HG03097 (cell line): Measurements from ENCODE around the gene DTNBP1.

Experiments used
- ATAC-seq: cut with Tn5 transposase; IDR thresholded peaks from one replicate; pipeline ENCODE4 v1.9.1; 2021; ENCODE audit not compliant: unreplicated experiment, low FRiP score

DTNBP1 gene

DNA sequence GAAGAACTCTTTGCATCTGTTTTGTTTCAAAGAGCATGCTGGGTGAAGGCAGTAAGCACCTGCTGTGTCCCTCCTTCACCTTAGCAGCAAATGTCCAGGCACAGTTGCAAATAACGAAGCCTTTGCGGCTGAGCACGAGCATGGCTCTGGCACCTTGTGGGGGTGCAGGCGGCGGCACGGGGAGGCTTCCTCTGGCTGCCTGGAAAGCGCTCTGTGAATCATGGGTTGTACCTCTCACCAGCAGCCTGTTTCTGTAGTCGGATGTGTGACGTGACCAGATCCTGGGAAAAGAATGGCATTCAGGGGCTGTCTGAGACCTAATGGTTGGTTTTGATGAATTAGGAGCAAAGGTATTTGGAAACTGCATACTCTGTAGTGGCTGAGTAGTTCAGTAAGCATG, 144.8 kb downstream of the DTNBP1 start:
- ATAC-seq, result no peak

DNA sequence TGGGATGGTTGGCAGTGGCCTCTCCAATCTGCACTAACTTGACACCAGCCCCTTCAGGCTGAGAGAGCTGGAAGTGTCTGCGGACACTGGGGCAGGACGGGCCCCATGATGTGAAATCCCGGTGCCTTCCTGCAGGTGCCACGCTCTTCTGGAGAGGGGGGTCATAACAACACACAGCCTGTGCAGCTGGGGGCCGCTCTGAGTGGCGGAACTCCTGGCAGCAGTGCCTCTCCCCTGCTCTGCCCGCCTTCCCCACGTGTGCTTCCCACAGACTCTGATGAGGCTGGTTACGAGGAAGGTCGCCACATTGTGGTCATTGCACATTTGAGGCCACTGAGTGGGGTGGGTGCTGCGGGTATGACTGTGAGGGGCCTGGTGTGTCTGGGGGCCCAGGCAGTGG, 145.2 kb downstream of the DTNBP1 start:
- no peak for ATAC-seq

DNA sequence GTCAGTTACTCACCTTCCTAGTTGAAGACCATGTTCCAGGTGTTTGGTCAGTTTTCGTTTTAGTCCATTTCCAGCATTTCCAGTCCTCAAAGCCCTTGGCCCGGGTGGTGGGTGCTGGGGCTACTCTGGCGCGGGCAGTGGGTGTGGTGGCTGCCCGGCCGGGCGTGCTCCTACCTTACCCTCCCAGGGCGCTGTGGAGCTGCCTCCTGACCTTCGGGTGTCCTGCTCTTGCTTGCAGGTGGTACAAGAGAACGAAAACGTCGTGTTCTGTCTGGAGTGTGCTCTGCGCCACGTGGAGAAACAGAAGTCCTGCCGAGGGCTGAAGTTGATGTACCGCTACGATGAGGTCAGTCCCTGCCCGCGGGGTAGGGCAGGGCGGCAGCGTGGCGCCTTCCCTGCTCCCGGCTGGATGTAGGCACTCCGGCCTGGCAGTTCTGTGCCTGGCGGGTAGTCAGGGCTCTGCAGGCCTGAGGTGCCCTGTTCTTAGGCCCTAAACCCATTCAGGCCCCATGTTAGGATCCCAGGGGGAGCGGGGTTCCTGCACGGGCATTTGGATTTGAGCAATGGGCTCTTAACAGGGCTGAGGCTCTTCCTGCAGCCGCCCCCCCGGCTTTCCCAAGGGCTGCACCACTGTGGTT, 145.8 kb downstream of the DTNBP1 start:
- ATAC-seq, result no peak

DNA sequence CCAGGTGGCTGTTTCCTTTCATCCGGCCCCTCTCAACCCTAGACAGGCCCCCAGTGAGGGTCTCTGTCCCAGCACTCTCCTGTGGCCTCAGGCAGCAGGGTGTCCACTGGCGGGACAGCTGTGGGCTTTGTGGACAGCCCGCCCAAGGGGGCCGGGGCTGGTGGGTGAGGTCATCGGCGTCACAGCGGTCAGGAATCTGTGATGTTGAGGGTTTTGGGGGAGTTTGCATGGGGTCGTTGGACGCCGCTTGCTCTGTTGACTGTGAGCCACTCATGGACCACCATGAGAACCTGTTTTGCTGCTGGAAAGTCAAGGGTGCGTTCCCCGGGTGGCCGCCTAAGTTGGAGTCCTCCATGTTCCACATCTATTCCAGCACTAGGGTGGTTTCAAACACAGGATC, 146.4 kb downstream of the DTNBP1 start:
- no peak for ATAC-seq

GRCh38 chr6:15515660-15516375, 147.0 kb downstream of the DTNBP1 start:
- no peak for ATAC-seq

- ATAC-seq, result no peak
Measured at GRCh38 chr6:15515226-15515625, 147.6 kb downstream of the DTNBP1 start.

DNA sequence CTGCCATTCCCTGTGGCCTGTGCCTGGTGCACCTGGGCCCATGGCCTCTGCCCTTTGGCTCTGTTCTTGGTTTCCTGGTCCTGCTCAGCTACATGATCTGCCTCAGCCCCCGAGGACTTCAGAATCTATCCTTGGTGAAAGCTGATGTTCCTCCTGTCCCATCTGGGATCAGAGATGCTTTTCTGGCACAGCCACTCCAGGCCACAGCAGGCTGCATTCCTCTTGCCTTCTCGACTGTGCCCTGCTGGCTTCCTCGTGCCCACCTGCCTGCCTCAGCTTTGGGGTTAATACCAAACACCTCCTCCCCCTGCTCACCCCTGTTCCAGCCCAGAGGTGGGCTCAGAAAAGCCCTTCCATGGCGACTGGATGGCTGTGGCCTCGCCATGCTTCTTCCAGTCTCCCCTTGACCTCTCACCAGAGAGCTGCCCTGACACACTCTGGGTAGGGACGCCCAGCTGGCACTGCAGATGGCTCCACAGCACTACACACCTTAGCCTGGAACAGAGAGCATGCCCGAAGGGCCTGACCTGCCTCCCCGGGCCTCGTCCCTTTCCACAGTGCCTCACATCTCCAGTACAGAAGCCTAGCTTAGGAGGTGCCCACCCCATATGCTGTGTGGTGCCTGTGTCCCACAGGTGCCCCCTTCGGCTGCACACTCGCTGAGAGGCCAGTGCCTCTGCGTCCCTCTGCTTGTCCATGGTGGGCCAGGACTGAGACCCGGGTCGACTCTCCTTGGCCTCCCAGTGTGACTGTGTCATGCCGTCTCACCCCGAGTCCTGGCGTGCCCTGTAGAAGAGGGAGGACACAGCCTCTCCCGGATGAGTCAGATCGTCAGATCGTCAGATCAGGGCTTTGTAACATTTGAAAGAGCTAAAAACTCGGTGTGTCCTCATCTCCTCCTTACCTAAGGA, 148.8 kb downstream of the DTNBP1 start:
- ATAC-seq, result no peak

- ATAC-seq, result no peak
Measured at GRCh38 chr6:15513131-15513771, 149.6 kb downstream of the DTNBP1 start.

DNA sequence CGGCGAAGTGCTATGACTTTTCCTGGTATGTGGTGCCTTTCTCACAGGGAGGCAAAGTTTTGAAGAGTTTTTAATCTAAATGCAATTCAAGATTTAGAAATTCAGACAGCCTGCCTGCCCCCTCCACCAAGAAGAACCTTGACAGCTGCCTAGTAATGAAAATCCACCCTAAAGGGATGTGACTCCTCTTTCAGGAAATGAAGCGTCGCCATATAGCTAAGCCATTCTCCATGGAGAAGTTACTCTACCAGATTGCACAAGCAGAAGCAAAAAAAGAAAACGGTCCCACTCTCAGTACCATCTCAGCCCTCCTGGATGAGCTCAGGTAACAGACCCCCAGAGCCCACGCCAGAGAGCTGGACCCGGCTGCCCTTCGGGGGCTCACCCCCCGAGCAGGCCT, 150.1 kb downstream of the DTNBP1 start:
- no peak for ATAC-seq

- no peak for ATAC-seq
Measured at GRCh38 chr6:15512126-15512525, 150.7 kb downstream of the DTNBP1 start.

DNA sequence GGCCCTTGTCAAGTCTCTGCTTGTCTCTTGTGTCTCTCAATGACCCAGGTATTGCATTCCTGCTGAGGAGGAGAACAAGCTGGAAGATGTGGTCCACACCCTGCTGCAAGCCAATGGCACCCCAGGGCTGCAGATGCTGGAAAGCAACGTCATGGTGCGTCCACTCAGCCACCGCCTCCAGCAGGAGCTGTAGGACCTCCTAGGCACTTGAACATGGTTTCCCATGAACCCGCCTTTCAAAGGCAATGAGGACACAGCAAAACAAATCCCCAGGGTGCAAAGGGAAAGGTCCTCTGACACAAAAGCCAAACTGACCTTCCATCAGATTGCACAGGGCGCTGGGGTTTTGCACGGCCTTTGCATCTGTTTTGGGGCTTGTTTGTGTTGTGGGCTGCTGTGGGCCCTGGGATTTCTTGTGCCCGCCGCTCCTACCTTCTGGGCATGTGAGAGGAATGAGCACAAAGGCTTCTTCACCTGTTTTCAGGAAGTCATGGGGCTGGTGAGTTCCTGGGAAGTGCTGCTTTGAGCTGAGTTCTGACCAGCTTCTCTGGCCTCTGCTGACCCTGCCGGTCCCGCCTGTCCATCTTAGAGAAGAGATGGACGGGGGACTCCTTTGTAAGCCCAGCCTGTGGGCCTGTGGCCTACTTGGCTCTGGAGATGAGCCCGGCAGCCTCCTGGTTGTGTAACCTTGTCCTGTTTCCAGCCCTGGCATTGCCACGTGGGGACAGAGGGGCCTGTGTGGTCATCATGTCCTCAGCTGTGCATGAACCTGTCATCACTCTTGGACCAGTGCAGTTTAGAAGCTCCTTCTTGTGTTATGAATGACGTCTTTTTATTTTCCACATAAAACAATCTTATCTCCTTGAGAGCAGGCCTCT, 151.3 kb downstream of the DTNBP1 start:
- no peak for ATAC-seq

GRCh38 chr6:15510536-15511247, 152.1 kb downstream of the DTNBP1 start:
- no peak for ATAC-seq

DNA sequence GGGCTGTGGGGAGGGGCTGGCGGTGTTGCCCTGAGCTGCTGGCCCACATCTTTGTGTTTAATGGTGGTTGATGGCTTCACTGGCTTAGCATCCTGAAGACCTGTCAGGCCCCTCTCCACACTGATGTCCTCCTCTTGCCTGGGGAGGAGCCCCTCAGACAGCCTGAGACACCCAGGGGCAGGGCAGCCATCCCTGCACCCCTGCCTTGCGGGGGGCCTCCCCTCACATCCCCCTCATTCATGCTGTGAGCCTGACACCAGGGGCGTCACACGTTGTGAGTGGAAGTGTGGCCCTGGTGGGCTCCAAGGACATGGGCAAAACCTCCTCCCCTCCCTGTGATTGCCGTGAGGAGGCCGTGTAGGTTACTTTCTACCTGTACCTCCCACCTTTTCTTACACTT, 152.7 kb downstream of the DTNBP1 start:
- ATAC-seq, result no peak

- no peak for ATAC-seq
Measured at GRCh38 chr6:15509335-15509933, 153.4 kb downstream of the DTNBP1 start.

- ATAC-seq, result no peak
Measured at GRCh38 chr6:15508931-15509330, 153.9 kb downstream of the DTNBP1 start.

DNA sequence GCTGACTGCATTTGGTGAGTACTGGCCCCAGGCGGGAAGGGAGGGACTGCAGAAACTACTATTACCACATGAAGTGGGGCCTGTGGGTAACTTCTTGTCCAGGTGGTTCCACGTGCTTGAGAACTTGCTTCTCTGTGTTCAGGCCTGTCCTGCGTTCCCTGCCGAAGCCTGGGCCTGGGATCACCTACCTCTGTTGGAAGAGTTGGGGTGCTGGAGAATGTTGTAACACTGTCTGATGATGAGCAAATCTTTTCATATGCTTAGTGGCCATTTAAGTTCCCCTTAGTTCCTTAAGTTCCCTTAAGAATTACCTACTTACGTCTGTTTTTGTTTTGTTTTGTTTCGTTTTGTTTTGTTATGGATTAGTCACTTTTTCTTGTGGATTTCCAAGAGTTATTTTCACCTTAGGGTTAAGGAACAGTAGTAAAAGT, 154.4 kb downstream of the DTNBP1 start:
- no peak for ATAC-seq

DNA sequence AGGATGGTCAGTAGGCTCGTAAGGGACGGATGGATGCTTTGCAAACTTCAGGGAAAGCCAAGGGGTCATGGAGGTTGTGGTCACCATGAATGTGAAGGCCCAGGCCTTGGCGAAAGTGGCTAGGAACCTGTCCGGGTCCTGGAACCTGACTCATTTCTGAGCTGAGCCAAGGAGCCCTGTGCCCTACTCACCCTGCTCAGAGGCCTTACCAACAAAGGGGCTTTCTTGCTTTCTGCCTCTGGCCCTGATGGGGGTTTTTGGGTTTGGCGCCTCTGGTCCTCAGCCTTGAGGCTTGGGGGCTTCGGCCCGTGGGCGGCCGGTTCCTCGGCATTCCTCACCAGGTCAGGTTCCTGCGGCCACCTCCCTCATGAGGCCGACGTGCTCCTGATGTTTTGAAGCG, 155.1 kb downstream of the DTNBP1 start:
- ATAC-seq, result no peak

DNA sequence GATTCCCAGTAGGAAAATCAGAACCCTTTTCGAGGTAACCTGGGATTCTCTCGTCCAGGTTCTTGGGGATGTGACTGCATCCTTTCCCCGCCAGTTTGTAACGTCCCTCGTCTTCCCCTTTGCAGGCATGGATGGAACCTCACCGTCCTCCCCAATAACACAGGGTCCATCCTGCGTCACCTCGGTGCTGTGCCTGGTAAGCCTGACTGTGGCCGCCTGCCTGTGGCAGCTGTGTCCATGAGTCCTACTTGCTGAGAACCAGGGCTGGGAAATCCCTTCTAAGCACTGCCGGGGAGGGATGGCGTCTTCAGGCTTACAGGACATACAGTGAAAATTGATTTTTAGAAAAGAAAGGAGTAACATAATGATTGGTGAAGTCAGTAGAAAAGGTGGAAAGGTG, 155.6 kb downstream of the DTNBP1 start:
- ATAC-seq, result no peak

GRCh38 chr6:15506066-15506465, 156.8 kb downstream of the DTNBP1 start:
- no peak for ATAC-seq
